SU-DHL-6 (cell line): ENCODE measurements around the gene HNRNPUL1.
A peak's percentile ranks its signal among the peaks of the same experiment; 100 is the strongest.

Experiments used
- H2AFZ ChIP-seq: fragments of 200-600 bp; sonication (generic); 2 replicates; pipeline ENCODE4 v1.6.1; 2014; ENCODE audit warnings: low read depth, mild to moderate bottlenecking, moderate library complexity, mixed read lengths, antibody characterized with exemption, low read length; ENCODE audit not compliant: severe bottlenecking
- H3F3A ChIP-seq: fragments of 200-600 bp; shearing (Covaris generic); 2 replicates; pipeline ENCODE4 v1.6.0; 2016; ENCODE audit warnings: antibody characterized with exemption, mild to moderate bottlenecking; ENCODE audit not compliant: insufficient read depth
- H3K27ac ChIP-seq: fragments of 200-600 bp; sonication (generic); 2 replicates; pipeline ENCODE4 v1.5.1; 2016; ENCODE audit warnings: low read depth, mild to moderate bottlenecking, low read length, moderate library complexity, mixed read lengths
- H3K27me3 ChIP-seq: fragments of 200-600 bp; sonication (generic), shearing (Covaris generic); 2 replicates; pipeline ENCODE4 v1.6.0; 2014; ENCODE audit warnings: mild to moderate bottlenecking, low read length
- H3K36me3 ChIP-seq: fragments of 200-600 bp; sonication (generic); 2 replicates; pipeline ENCODE4 v1.6.1; 2014; ENCODE audit warnings: mild to moderate bottlenecking, low read length, mixed read lengths
- H3K4me2 ChIP-seq: fragments of 300-600, 200-600 bp; shearing (Covaris generic), sonication (generic); 2 replicates; pipeline ENCODE4 v1.6.0; 2014; ENCODE audit warnings: low read length, low read depth, mild to moderate bottlenecking; ENCODE audit not compliant: poor library complexity, severe bottlenecking
- H3K4me3 ChIP-seq: fragments of 200-600 bp; sonication (generic); 2 replicates; pipeline ENCODE4 v1.5.1; 2014; ENCODE audit warnings: antibody characterized with exemption, low read length, mild to moderate bottlenecking, mixed read lengths; ENCODE audit not compliant: insufficient read depth, poor library complexity, severe bottlenecking
- H3K79me2 ChIP-seq: fragments of 200-600 bp; sonication (generic); 2 replicates; pipeline ENCODE4 v1.6.1; 2014; ENCODE audit warnings: mild to moderate bottlenecking, low read length, moderate library complexity; ENCODE audit not compliant: insufficient read depth
- H3K9ac ChIP-seq: fragments of 200-600 bp; sonication (generic); 2 replicates; pipeline ENCODE4 v1.7.0; 2014; ENCODE audit warnings: mild to moderate bottlenecking, low read length
- H3K9me2 ChIP-seq: fragments of 200-600 bp; sonication (generic); replicated peaks from 2 replicates; pipeline ENCODE4 v1.6.1; 2014; ENCODE audit warnings: low read length; ENCODE audit not compliant: insufficient read depth
- H3K9me3 ChIP-seq: fragments of 200-600 bp; sonication (generic); 2 replicates; pipeline ENCODE4 v1.6.1; 2014; ENCODE audit warnings: low read length, mixed read lengths; ENCODE audit not compliant: insufficient read depth
- H4K20me1 ChIP-seq: fragments of 200-600 bp; sonication (generic); 2 replicates; pipeline ENCODE4 v1.6.1; 2014; ENCODE audit warnings: low read depth, mild to moderate bottlenecking, antibody characterized with exemption, low read length, moderate library complexity, mixed read lengths
- CTCF ChIP-seq: fragments of 200-600 bp; sonication (generic); IDR thresholded peaks from one replicate; pipeline ENCODE4 v1.5.1; 2017; ENCODE audit warnings: antibody characterized with exemption, mild to moderate bottlenecking, low read length, moderate library complexity; ENCODE audit not compliant: insufficient read depth, poor library complexity, severe bottlenecking
- EZH2phosphoT487 ChIP-seq: fragments of 200-600 bp; sonication (generic), shearing (Covaris generic); conservative IDR thresholded peaks from 2 replicates; pipeline ENCODE4 v1.6.1; 2018; ENCODE audit warnings: mild to moderate bottlenecking, antibody characterized with exemption, low read length, moderate library complexity, mixed read lengths

Gene HNRNPUL1

GRCh38 chr19:41295499-41295898 is 31.3 kb downstream of the HNRNPUL1 start:
- Histone ChIP-seq H3K4me3 (no peak overlapping the region), H4K20me1 (peaks cover 4% of the 10 kb centered on the region; the same call in 1 of the 2 replicates), H2AFZ (no peak overlapping the region), H3K36me3 (peaks cover 41% of the 10 kb centered on the region; the same call in 1 of the 2 replicates), H3K27ac (no peak overlapping the region), H3K9ac (no peak overlapping the region), H3K79me2 (0 out of 2 replicates have a peak, but pooled peaks cover 7% of the 10 kb centered on the region), H3K27me3 (no peaks in the 10 kb centered on the region), H3K9me2 (no peaks in the 10 kb centered on the region), H3K4me2 (no peak overlapping the region), H3F3A (no peaks in the 10 kb centered on the region), H3K9me3 (no peaks in the 10 kb centered on the region)
- TF ChIP-seq EZH2phosphoT487 (no peak), CTCF (no peak)

GRCh38 chr19:41296433-41296871 is 32.3 kb downstream of the HNRNPUL1 start:
- Histone ChIP-seq H4K20me1 (peaks cover 4% of the 10 kb centered on the region; the same call in 1 of the 2 replicates), H3K27ac (no peak overlapping the region), H3K4me2 (no peak overlapping the region), H3K4me3 (no peak overlapping the region), H3K27me3 (no peaks in the 10 kb centered on the region), H3K79me2 (0 out of 2 replicates have a peak, but pooled peaks cover 7% of the 10 kb centered on the region), H2AFZ (no peak overlapping the region), H3K9me3 (no peaks in the 10 kb centered on the region), H3K36me3 (peaks cover 37% of the 10 kb centered on the region; the same call in 1 of the 2 replicates), H3K9me2 (no peaks in the 10 kb centered on the region), H3F3A (no peaks in the 10 kb centered on the region), H3K9ac (no peak overlapping the region)
- TF ChIP-seq EZH2phosphoT487 (no peak), CTCF (no peak)

- Histone ChIP-seq H4K20me1 (peaks cover 4% of the 10 kb centered on the region; the same call in 1 of the 2 replicates), H2AFZ (no peak overlapping the region), H3K4me3 (no peak overlapping the region), H3K27ac (0 out of 2 replicates have a peak overlapping the region, but pooled peaks have one; percentile 22), H3K4me2 (no peak overlapping the region), H3K9me3 (no peaks in the 10 kb centered on the region), H3K27me3 (no peaks in the 10 kb centered on the region), H3K79me2 (0 out of 2 replicates have a peak, but pooled peaks cover 3% of the 10 kb centered on the region), H3K9ac (no peak overlapping the region), H3K36me3 (peaks cover 35% of the 10 kb centered on the region; the same call in 1 of the 2 replicates), H3K9me2 (no peaks in the 10 kb centered on the region), H3F3A (no peaks in the 10 kb centered on the region)
- TF ChIP-seq CTCF (no peak), EZH2phosphoT487 (no peak)
Observed at GRCh38 chr19:41297628-41298347, 33.6 kb downstream of the HNRNPUL1 start.
